ENCODE measurements around the gene SH3D21. TPM values are rescaled to one million over a fixed set of nuclear protein-coding genes. Genes with fewer than 3 reads are reported as not detected.

SH3D21 gene
- polyA plus RNA-seq, 1 donor from 2014 or later, result 2.6 TPM

GRCh38 chr1:36286802-36287201, 19.4 kb upstream of the SH3D21 start:
- Histone ChIP-seq H3K9ac (ENCODE audit: low read length) (no peak overlapping the region), H3K79me2 (replicated peaks; ENCODE audit: insufficient read depth, low read length) (no peaks in the 10 kb centered on the region), H4K20me1 (ENCODE audit: insufficient read depth) (no peaks in the 10 kb centered on the region), H3F3A (ENCODE audit: insufficient read depth, low read length, poor library complexity, severe bottlenecking) (no peaks in the 10 kb centered on the region), H3K9me3 (ENCODE audit: low read length) (no peaks in the 10 kb centered on the region), H3K27me3 (ENCODE audit: insufficient read depth, low read depth, low read length) (no peaks in the 10 kb centered on the region), H3K27ac (ENCODE audit: low read length) (no peak overlapping the region), H2AFZ (ENCODE audit: low read depth, low read length) (no peak overlapping the region), H3K4me2 (ENCODE audit: low read length) (no peak overlapping the region), H3K4me3 (ENCODE audit: low read length) (no peak overlapping the region), H3K36me3 (ENCODE audit: insufficient read depth, low read length) (peaks cover 12% of the 10 kb centered on the region), H3K9me2 (ENCODE audit: insufficient read depth, low read length) (no peaks in the 10 kb centered on the region)
- TF ChIP-seq MXI1 (conservative IDR thresholded peaks at IDR 0.05; ENCODE audit: poor library complexity, severe bottlenecking), result no peak
- TF ChIP-seq EP300 (conservative IDR thresholded peaks at IDR 0.05; ENCODE audit: poor library complexity, severe bottlenecking), result no peak
- no peak for TF ChIP-seq SMC3 (conservative IDR thresholded peaks at IDR 0.05; ENCODE audit: poor library complexity)
- TF ChIP-seq EZH2 (IDR thresholded peaks at IDR 0.05; ENCODE audit: borderline replicate concordance, insufficient read depth, low read length, poor library complexity, severe bottlenecking), result no peak
- no peak for TF ChIP-seq RAD21 (conservative IDR thresholded peaks at IDR 0.05)
- no peak for TF ChIP-seq CTCF (IDR thresholded peaks at IDR 0.05; ENCODE audit: poor library complexity, severe bottlenecking)
- no peak for TF ChIP-seq REST (IDR thresholded peaks at IDR 0.05; ENCODE audit: borderline replicate concordance)
- TF ChIP-seq POLR2AphosphoS5 (IDR thresholded peaks at IDR 0.05), result no peak
- no peak for TF ChIP-seq TAF1 (IDR thresholded peaks at IDR 0.05; ENCODE audit: low read depth)

GRCh38 chr1:36287595-36287994, 18.6 kb upstream of the SH3D21 start:
- Histone ChIP-seq H4K20me1 (ENCODE audit: insufficient read depth) (no peaks in the 10 kb centered on the region), H3K27me3 (ENCODE audit: insufficient read depth, low read depth, low read length) (no peaks in the 10 kb centered on the region), H3K36me3 (ENCODE audit: insufficient read depth, low read length) (peaks cover 12% of the 10 kb centered on the region)

More at GRCh38 chr1:36287595-36287994, 18.6 kb upstream of the SH3D21 start:
- no peak overlapping the region for H3K4me3 ChIP-seq (ENCODE audit: low read length)
- no peak overlapping the region for H3K9ac ChIP-seq (ENCODE audit: low read length)
- H2AFZ ChIP-seq (ENCODE audit: low read depth, low read length), result no peak overlapping the region
- no peak overlapping the region for H3K27ac ChIP-seq (ENCODE audit: low read length)
- H3K9me3 ChIP-seq (ENCODE audit: low read length), result no peaks in the 10 kb centered on the region
- no peaks in the 10 kb centered on the region for H3K9me2 ChIP-seq (ENCODE audit: insufficient read depth, low read length)
- H3K79me2 ChIP-seq (replicated peaks; ENCODE audit: insufficient read depth, low read length), result no peaks in the 10 kb centered on the region
- H3K4me2 ChIP-seq (ENCODE audit: low read length), result no peak overlapping the region
- H3F3A ChIP-seq (ENCODE audit: insufficient read depth, low read length, poor library complexity, severe bottlenecking), result no peaks in the 10 kb centered on the region
- TF ChIP-seq TAF1 (IDR thresholded peaks at IDR 0.05; ENCODE audit: low read depth) (no peak), RAD21 (conservative IDR thresholded peaks at IDR 0.05) (no peak), EZH2 (IDR thresholded peaks at IDR 0.05; ENCODE audit: borderline replicate concordance, insufficient read depth, low read length, poor library complexity, severe bottlenecking) (no peak), MXI1 (conservative IDR thresholded peaks at IDR 0.05; ENCODE audit: poor library complexity, severe bottlenecking) (no peak), REST (IDR thresholded peaks at IDR 0.05; ENCODE audit: borderline replicate concordance) (no peak), EP300 (conservative IDR thresholded peaks at IDR 0.05; ENCODE audit: poor library complexity, severe bottlenecking) (no peak), CTCF (IDR thresholded peaks at IDR 0.05; ENCODE audit: poor library complexity, severe bottlenecking) (no peak), SMC3 (conservative IDR thresholded peaks at IDR 0.05; ENCODE audit: poor library complexity) (no peak), POLR2AphosphoS5 (IDR thresholded peaks at IDR 0.05) (no peak)

All from neural cell (in vitro differentiated cells).